Ovary (tissue), 3 donors: ENCODE measurements around the gene TIMM10.

Experiments
- EP300 ChIP-seq: sonication (generic); formaldehyde crosslinking; IDR thresholded peaks from one replicate; pipeline ENCODE4 v1.6.1; 2017; ENCODE audit warnings: antibody characterized with exemption
- TF ChIP-seq, protein P1 (sequence below), 3 donors: fragments of 450-650 bp in 2 of 3; fragments of 200-600 bp in 1 of 3; IDR thresholded peaks; one replicate each; pipeline versions ENCODE4 v1.5.1 to v1.8.0; 2016 to 2022; ENCODE audit warnings: antibody characterized with exemption in 3 of 3, mild to moderate bottlenecking in 1 of 3
- donor health status: DM: no; HTN: no; CAD: no.

DNA sequence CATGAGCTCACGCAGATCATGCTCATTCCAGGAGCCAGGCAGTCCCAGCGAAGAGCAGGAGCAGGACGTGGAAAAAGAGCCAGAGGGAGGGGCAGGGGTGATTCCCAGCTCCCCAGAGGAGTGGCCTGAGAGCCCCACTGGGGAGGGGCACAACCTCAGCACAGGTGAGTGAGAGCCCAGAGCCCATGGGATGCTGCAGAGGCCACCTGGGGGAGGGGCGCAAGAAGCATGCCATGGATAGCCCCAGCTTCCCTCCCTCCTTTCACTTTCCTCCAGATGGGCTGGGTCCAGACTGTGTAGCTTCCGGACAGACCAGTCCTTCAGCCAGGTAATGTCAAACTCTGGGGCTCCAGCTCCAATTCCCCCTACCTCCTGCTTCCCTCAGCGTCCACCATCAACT, 13.0 kb upstream of the TIMM10 start:
- TF ChIP-seq, protein P1, sequence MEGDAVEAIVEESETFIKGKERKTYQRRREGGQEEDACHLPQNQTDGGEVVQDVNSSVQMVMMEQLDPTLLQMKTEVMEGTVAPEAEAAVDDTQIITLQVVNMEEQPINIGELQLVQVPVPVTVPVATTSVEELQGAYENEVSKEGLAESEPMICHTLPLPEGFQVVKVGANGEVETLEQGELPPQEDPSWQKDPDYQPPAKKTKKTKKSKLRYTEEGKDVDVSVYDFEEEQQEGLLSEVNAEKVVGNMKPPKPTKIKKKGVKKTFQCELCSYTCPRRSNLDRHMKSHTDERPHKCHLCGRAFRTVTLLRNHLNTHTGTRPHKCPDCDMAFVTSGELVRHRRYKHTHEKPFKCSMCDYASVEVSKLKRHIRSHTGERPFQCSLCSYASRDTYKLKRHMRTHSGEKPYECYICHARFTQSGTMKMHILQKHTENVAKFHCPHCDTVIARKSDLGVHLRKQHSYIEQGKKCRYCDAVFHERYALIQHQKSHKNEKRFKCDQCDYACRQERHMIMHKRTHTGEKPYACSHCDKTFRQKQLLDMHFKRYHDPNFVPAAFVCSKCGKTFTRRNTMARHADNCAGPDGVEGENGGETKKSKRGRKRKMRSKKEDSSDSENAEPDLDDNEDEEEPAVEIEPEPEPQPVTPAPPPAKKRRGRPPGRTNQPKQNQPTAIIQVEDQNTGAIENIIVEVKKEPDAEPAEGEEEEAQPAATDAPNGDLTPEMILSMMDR (IDR thresholded peaks at IDR 0.05) = no peak
- no peak for TF ChIP-seq EP300
